Endothelial cell of hepatic sinusoid (primary cell): ENCODE measurements around the gene DNASE1L2.
"Not testable (repeated sequence)": the region's sequence is repeated elsewhere in the genome, so short reads cannot be mapped to it uniquely, and the experiment has no call there.

Experiments
- in situ Hi-C: cut with HindIII; loops from 2 replicates; pipeline ENCODE4 v1.10.0; 2017; ENCODE audit warnings: low sequenced_read_pairs

The DNASE1L2 gene

GRCh38 chr16:2203119-2203688 lies 33.0 kb upstream of the DNASE1L2 start:
- in situ Hi-C loops = not testable (repeated sequence)

DNA sequence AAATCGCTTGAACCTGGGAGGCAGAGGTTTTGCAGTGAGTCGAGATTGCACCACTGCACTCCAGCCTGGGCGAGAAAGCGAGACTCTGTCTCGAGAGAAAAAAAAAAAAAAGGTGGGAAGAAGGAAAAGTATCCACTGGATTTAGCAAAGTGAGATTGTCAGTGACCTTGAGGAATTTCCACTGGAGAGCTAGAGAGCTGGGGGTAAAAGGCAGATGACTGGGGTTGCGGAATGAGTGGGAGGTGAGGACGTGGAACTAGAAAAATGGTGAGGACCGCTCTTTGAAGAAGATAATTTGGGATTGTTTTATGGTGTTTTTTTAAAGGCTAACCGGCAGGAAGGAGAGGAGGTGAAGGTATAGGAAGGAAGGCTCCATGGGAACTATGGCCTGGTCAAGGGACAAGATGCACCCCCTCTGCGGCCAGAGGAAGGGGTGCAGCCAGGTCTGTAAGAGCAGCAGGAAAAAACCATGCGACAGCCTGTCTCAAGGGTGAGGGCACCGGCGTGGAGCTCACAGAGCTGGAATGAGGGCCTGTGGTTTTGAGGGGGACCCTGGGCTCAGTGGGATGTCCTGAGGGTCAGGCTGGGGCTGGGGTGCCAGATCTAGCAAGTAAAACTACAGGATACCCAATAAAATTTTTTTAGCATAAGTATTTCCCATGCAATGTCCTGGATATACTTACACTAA lies 31.7 kb upstream of the DNASE1L2 start:
- in situ Hi-C loops = no loop called here

GRCh38 chr16:2205104-2205966 lies 30.9 kb upstream of the DNASE1L2 start, which contains the start of gene MLST8:
Gene MLST8, plus strand, starts transcription at chr16:2205454. Its CDS starts 632 bp downstream, at chr16:2206086.
- in situ Hi-C loops = no loop called here

DNA sequence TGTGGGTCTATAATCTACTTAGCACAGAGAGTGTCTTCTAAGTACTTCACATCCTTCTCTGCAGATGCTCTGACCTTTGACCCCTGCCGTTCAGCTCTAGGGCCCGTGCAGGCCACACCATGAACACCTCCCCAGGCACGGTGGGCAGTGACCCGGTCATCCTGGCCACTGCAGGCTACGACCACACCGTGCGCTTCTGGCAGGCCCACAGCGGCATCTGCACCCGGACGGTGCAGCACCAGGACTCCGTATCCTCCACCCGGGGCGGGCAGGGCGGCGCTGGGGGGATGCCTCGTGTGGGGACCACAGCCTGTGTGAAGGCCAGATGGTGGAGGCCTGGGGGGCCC lies 30.3 kb upstream of the DNASE1L2 start:
- in situ Hi-C loops = no loop called here

DNA sequence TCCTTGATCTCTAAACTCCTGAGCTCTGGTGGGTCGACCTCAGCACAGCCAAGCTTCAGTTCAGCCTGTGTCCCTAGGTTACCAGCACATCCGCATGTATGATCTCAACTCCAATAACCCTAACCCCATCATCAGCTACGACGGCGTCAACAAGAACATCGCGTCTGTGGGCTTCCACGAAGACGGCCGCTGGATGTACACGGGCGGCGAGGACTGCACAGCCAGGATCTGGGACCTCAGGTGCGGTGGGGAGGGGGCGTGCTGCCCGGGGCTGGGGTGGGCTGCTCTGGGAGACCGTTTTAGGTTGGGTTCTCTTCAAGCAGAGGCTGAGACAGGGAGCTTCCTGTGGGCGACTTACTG lies 29.8 kb upstream of the DNASE1L2 start:
- in situ Hi-C loops = no loop called here

- in situ Hi-C loops = no loop called here
Measured at GRCh38 chr16:2206780-2207433, 29.3 kb upstream of the DNASE1L2 start.

GRCh38 chr16:2207872-2208271 lies 28.4 kb upstream of the DNASE1L2 start:
- in situ Hi-C loops = no loop called here

DNA sequence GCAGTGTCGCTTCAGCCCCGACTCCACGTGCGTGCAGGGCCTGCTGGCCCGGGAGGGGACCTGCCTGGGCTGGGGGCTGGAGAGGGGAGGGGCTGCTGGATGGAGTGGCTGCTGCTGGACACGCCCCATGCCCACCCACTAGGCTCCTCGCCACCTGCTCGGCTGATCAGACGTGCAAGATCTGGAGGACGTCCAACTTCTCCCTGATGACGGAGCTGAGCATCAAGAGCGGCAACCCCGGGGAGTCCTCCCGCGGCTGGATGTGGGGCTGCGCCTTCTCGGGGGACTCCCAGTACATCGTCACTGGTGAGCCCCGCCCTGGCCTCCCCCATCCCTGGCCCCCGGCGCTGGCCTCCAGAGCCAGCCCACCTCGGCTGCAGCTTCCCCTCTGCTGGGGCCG lies 27.9 kb upstream of the DNASE1L2 start:
- in situ Hi-C loops = no loop called here

GRCh38 chr16:2208772-2209171 lies 27.5 kb upstream of the DNASE1L2 start:
- in situ Hi-C loops = no loop called here

- in situ Hi-C loops = no loop called here
Measured at GRCh38 chr16:2209258-2210008, 26.8 kb upstream of the DNASE1L2 start.

- in situ Hi-C loops = no loop called here
Measured at GRCh38 chr16:2210009-2210332, 26.3 kb upstream of the DNASE1L2 start.

DNA sequence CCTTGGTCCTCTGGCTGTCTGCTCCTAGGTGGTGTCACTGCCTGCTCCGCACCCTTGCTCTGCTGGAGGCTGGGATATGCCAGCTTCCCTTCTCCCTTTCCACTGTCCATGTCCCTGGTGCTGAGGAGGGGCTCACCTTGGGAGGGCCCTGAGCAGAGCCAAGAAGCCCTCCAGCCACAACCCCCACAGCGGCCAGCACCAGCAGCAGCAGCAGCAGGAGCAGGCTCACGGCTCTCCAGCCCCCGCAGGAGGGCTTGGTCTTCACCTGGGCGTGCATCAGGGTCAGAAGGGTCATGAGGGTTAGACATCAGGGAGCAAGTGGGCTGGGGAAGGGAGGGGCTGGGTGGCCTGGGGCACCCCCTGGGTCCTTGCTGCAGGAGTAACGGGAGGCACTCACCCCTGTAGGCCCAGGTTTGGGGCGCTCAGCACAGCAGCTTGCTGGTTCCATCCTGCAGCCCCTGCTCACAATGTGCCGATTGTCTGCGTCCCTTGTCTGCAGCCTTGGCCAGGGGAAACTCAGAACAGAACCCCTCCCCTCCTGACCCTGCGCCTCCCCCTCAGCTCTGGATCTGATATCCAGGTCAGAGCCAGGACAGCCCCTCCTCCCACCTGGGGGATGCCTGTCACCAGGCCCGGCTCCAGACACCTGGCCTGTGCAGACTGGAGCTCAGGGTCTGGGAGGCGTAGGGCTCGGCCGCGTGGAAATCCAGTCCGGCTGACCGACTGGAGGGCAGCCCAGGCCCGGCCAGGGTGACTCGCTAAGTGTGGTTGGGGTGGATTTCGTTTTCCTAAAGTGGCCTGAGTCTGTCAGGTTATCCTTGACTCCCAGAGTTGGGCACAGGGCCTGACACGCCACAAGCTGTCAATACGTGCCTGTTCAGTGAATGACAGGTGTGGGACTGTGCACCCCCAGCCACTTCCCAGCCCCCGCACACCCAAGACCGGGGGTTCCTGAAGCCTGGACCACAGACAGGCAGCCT lies 25.6 kb upstream of the DNASE1L2 start, which contains the start of gene BRICD5:
Gene BRICD5 (minus strand): TSS at position 478 of the 980 bp plus-strand sequence. CDS start 30 bp downstream, at position 448.
- in situ Hi-C loops = no loop called here

GRCh38 chr16:2211923-2212347 lies 24.3 kb upstream of the DNASE1L2 start:
- in situ Hi-C loops = no loop called here

DNA sequence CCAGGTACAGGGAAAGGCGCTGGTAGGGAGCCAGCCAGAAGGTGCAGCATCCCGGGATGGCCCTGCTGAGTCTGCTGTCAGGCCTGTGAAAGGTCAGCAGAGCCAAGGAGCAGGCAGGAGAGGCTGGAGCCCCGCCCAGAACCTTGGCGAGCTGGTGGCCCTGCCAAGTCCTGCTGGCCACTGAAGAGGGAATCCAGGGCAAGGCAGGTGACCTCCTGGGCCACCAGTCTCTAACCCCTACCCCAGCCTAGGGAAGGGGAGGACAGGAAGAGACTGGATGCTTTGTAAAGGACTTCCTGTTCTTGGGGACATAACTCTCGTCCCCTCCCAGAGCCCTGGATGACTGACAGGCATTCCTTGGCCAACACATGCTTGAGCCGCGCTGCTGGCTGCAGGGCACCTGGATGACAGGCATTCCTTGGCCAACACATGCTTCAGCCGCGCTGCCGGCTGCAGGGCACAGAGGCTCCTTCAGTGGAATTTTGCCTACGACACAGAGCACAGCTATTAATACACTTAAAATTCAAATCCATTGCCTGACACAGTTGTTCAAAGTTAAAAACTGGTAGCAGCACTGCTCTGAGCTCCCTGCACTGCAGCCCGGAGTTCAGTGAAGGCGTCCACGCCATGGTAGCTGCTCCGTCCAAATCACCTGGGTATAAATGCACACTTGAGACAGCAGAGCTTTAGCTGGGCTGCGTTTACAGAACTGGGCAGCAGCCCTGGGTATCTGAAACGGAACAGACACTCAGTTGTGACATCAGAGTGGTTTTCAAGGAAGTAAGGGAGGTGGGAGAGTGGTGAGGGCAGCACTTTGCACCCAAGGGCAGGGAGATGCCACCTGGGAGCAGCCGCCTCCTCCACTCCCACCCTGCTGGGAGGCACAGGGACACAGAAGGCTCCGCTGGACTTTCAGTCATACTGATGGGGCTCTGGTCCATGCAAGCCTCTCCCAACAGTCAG lies 23.6 kb upstream of the DNASE1L2 start:
- in situ Hi-C loops = no loop called here

GRCh38 chr16:2213817-2214718 lies 22.2 kb upstream of the DNASE1L2 start:
- in situ Hi-C loops = no loop called here

DNA sequence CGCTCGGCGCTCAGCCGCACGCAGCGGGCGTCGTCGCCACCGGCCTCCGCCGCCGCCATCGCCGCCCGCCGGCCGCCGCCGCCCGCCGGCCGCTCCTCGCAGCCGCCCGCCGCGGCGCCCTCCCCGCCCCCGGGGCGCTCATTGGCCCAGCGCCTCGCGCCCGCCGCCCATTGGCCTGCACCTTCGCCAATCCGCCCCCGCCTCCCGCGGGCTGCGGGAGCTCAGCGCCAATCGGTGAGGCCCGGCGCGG lies 21.6 kb upstream of the DNASE1L2 start, which contains the start of gene PGP:
Gene PGP (minus strand): TSS at position 122 of the 250 bp plus-strand sequence. CDS start 63 bp downstream, at position 59.
- in situ Hi-C loops = no loop called here

GRCh38 chr16:2216330-2216729 lies 19.9 kb upstream of the DNASE1L2 start:
- in situ Hi-C loops = no loop called here
